Measurements from ENCODE around the gene ZNF683. TPM values are rescaled to one million over a fixed set of nuclear protein-coding genes. Genes with fewer than 3 reads are reported as not detected.

The ZNF683 gene
- total and polyA plus RNA-seq, 2 of the 4 experiments (the other 2 are of a cell fraction): not detected

GRCh38 chr1:26360807-26361604 lies 11.5 kb downstream of the ZNF683 start:
- H3K4me2 ChIP-seq (ENCODE audit: low read depth, low read length): peak overlapping the region; percentile 60; the same call in 1 of the 2 replicates
- H3K4ac ChIP-seq (ENCODE audit: low read depth, low read length): no peak overlapping the region
- H3K9me1 ChIP-seq (ENCODE audit: insufficient read depth, low read length): no peaks in the 10 kb centered on the region
- no peak overlapping the region for H3K56ac ChIP-seq (ENCODE audit: extremely low read depth, insufficient read depth, low read length)
- ATAC-seq (ENCODE audit: low read depth) (no peak), DNase-seq (no peak)
- no peak overlapping the region for H2AK5ac ChIP-seq (ENCODE audit: low read depth, low read length)
- 65% methylated on average over 13 of the region's 27 CpGs; no CpG with 5 or more reads in 1 of the 2 experiments for WGBS, 2 experiments (ENCODE audit: extremely low coverage in 2 of 2, insufficient read length in 1 of 2)
- no peak for TF ChIP-seq MAFK (IDR thresholded peaks at IDR 0.05; ENCODE audit: low read depth, low read length)
- TF ChIP-seq MXI1 (IDR thresholded peaks at IDR 0.05; ENCODE audit: borderline replicate concordance, low read depth, low read length): no peak
- TF ChIP-seq SMC3 (IDR thresholded peaks at IDR 0.05; ENCODE audit: low read depth, low read length): no peak
- H2BK20ac ChIP-seq (ENCODE audit: low read depth, low read length): no peak overlapping the region
- H4K5ac ChIP-seq (ENCODE audit: low read depth, low read length): no peak overlapping the region
- H2AK9ac ChIP-seq (replicated peaks; ENCODE audit: low read depth, low read length, poor library complexity): no peak overlapping the region
- in situ Hi-C loops (cut with MboI; ENCODE audit: low sequenced_read_pairs): no loop called here
- H3K14ac ChIP-seq (replicated peaks; ENCODE audit: low read depth, low read length): no peak overlapping the region
- H2BK5ac ChIP-seq (ENCODE audit: low read depth, low read length, poor library complexity, severe bottlenecking): no peak overlapping the region
- H3K23ac ChIP-seq (ENCODE audit: low read depth, low read length): no peak overlapping the region
- no peaks in the 10 kb centered on the region for H3K36me3 ChIP-seq (ENCODE audit: control insufficient read depth, insufficient read depth, low read length)
- no peak overlapping the region for H4K91ac ChIP-seq (ENCODE audit: insufficient read depth, low read depth, low read length)
- no peak overlapping the region for H2BK15ac ChIP-seq (ENCODE audit: low read depth, low read length)
- no peak overlapping the region for H3K27ac ChIP-seq (ENCODE audit: insufficient read depth, low read length)
- H4K20me1 ChIP-seq (ENCODE audit: insufficient read depth, low read length): no peaks in the 10 kb centered on the region
- H3K27me3 ChIP-seq (ENCODE audit: control insufficient read depth, insufficient read depth, low read length): peaks cover 76% of the 10 kb centered on the region
- H3K79me1 ChIP-seq (ENCODE audit: low read depth in 1 of 2, low read length in 2 of 2): no peaks in the 10 kb centered on the region
- no peak overlapping the region for H2BK120ac ChIP-seq (ENCODE audit: low read depth, low read length)
- H3K9me3 ChIP-seq (ENCODE audit: control insufficient read depth, insufficient read depth, low read length): no peaks in the 10 kb centered on the region
- POLR2A ChIA-PET (ENCODE audit: unreplicated experiment): no interaction called here
- H3K4me3 ChIP-seq (ENCODE audit: insufficient read depth, low read depth, low read length): no peak overlapping the region
- no TSS peak for BruUV-seq (replicated peaks)
- intact Hi-C loops (cut with micrococcal nuclease): no loop called here
- H3K9ac ChIP-seq (ENCODE audit: low read depth, low read length): no peak overlapping the region
- no peak overlapping the region for H4K8ac ChIP-seq (ENCODE audit: low read depth in 2 of 2, low read length in 2 of 2)
- H3K4me1 ChIP-seq (ENCODE audit: control insufficient read depth, insufficient read depth, low read length): no peaks in the 10 kb centered on the region; the same call in 1 of the 2 replicates
- H3K18ac ChIP-seq (ENCODE audit: low read depth, low read length): no peak overlapping the region
- dilution Hi-C loops (cut with HindIII; ENCODE audit: low sequenced_read_pairs, unreplicated experiment): no loop called here
- peak overlapping the region; percentile 58 for H2AFZ ChIP-seq (replicated peaks; ENCODE audit: low read length, poor library complexity)
- CTCF ChIA-PET: no interaction called here
